Mesenchymal stem cell (in vitro differentiated cells and primary cell): ENCODE measurements around the gene GALR3.
"Not testable (repeated sequence)": the region's sequence is repeated elsewhere in the genome, so short reads cannot be mapped to it uniquely, and the experiment has no call there.

Experiments used
- DNase-seq: peaks from one replicate; pipeline ENCODE4 v3.0.0-alpha.2; 2013
- H2AFZ ChIP-seq: one replicate; pipeline ENCODE4 v1.6.1; 2013; ENCODE audit warnings: low read depth, mild to moderate bottlenecking, control low read depth, inconsistent platforms, low read length, moderate library complexity
- H2AK5ac ChIP-seq: 2 replicates; pipeline ENCODE4 v1.6.1; 2013; ENCODE audit warnings: low read length, moderate library complexity, mild to moderate bottlenecking, inconsistent platforms; ENCODE audit not compliant: severe bottlenecking
- H2BK120ac ChIP-seq: one replicate; pipeline ENCODE4 v1.6.1; 2013; ENCODE audit warnings: low read depth, mild to moderate bottlenecking, inconsistent platforms, low read length, moderate library complexity
- H2BK12ac ChIP-seq, 2 experiments: one replicate each; pipeline ENCODE4 v1.6.1; 2013; ENCODE audit warnings: inconsistent platforms in 2 of 2, low read length in 2 of 2, mild to moderate bottlenecking in 2 of 2, moderate library complexity in 2 of 2, control low read depth in 1 of 2
- H2BK15ac ChIP-seq: one replicate; pipeline ENCODE4 v1.6.1; 2013; ENCODE audit warnings: mild to moderate bottlenecking, low read depth, inconsistent platforms; ENCODE audit not compliant: poor library complexity, severe bottlenecking
- H2BK5ac ChIP-seq: 2 replicates; pipeline ENCODE4 v1.6.1; 2013; ENCODE audit warnings: low read depth, mild to moderate bottlenecking, low read length, control low read depth, inconsistent platforms; ENCODE audit not compliant: poor library complexity, severe bottlenecking
- H3K14ac ChIP-seq, 2 experiments: one replicate each; pipeline ENCODE4 v1.6.1; 2013; ENCODE audit warnings: inconsistent platforms in 2 of 2, low read length in 2 of 2, control low read depth in 1 of 2, mild to moderate bottlenecking in 1 of 2, moderate library complexity in 1 of 2
- H3K18ac ChIP-seq, 2 experiments: one replicate each; pipeline ENCODE4 v1.6.1; 2013; ENCODE audit warnings: inconsistent platforms in 2 of 2, low read length in 2 of 2, control low read depth in 1 of 2, low read depth in 1 of 2, mild to moderate bottlenecking in 1 of 2
- H3K23ac ChIP-seq, 2 experiments: one replicate each; pipeline ENCODE4 v1.6.1; 2013; ENCODE audit warnings: inconsistent platforms in 2 of 2, low read length in 2 of 2, mild to moderate bottlenecking in 2 of 2, moderate library complexity in 2 of 2, control low read depth in 1 of 2
- H3K27ac ChIP-seq: 2 replicates; pipeline ENCODE4 v1.5.1; 2013; ENCODE audit warnings: mild to moderate bottlenecking, moderate library complexity, low read length, control low read depth, inconsistent platforms; ENCODE audit not compliant: poor library complexity, severe bottlenecking
- H3K27me3 ChIP-seq, 2 experiments: 2 replicates each; pipeline versions ENCODE4 v1.6.1 to v1.7.0; 2013; ENCODE audit warnings: low read length in 2 of 2, mild to moderate bottlenecking in 2 of 2, moderate library complexity in 2 of 2, control low read depth in 1 of 2, inconsistent platforms in 1 of 2; ENCODE audit not compliant: control insufficient read depth in 1 of 2, insufficient read depth in 1 of 2
- H3K36me3 ChIP-seq, 2 experiments: 2 replicates each; pipeline versions ENCODE4 v1.6.1 to v1.7.0; 2013; ENCODE audit warnings: low read length in 2 of 2, control low read depth in 1 of 2, inconsistent platforms in 1 of 2, low read depth in 1 of 2, mild to moderate bottlenecking in 1 of 2; ENCODE audit not compliant: insufficient read depth in 2 of 2, control insufficient read depth in 1 of 2
- H3K4ac ChIP-seq, 2 experiments: one replicate each; pipeline ENCODE4 v1.6.1; 2013; ENCODE audit warnings: inconsistent platforms in 2 of 2, low read length in 2 of 2, mild to moderate bottlenecking in 2 of 2, moderate library complexity in 2 of 2, control low read depth in 1 of 2, low read depth in 1 of 2
- H3K4me1 ChIP-seq: 2 replicates; pipeline ENCODE4 v1.6.1; 2013; ENCODE audit warnings: low read depth, low read length, control low read depth; ENCODE audit not compliant: control insufficient read depth, insufficient read depth
- H3K4me2 ChIP-seq: 2 replicates; pipeline ENCODE4 v1.6.1; 2013; ENCODE audit warnings: low read length, mild to moderate bottlenecking, inconsistent platforms; ENCODE audit not compliant: poor library complexity, severe bottlenecking
- H3K4me3 ChIP-seq, 2 experiments: 2 replicates each; pipeline versions ENCODE4 v1.5.1 to v1.7.0; 2013; ENCODE audit warnings: low read length in 2 of 2, mild to moderate bottlenecking in 2 of 2, control low read depth in 1 of 2, low read depth in 1 of 2; ENCODE audit not compliant: insufficient read depth in 1 of 2
- H3K79me1 ChIP-seq: replicated peaks from 2 replicates; pipeline ENCODE4 v1.6.1; 2013; ENCODE audit warnings: mild to moderate bottlenecking, control low read depth, low read length, inconsistent platforms; ENCODE audit not compliant: poor library complexity, severe bottlenecking
- H3K9ac ChIP-seq: 2 replicates; pipeline ENCODE4 v1.7.0; 2013; ENCODE audit warnings: mild to moderate bottlenecking, low read length, moderate library complexity
- H3K9me3 ChIP-seq: 2 replicates; pipeline ENCODE4 v1.7.0; 2013; ENCODE audit warnings: mild to moderate bottlenecking, low read length; ENCODE audit not compliant: control insufficient read depth
- H4K8ac ChIP-seq: one replicate; pipeline ENCODE4 v1.6.1; 2013; ENCODE audit warnings: inconsistent platforms, mild to moderate bottlenecking, low read length, moderate library complexity
- H4K91ac ChIP-seq: one replicate; pipeline ENCODE4 v1.6.1; 2013; ENCODE audit warnings: mild to moderate bottlenecking, low read length, inconsistent platforms
- WGBS: methylation state at CpG from one replicate; pipeline ENCODE4 v1.1.7; 2013; ENCODE audit warnings: mixed read lengths; 5-methylcytosine and 5-hydroxymethylcytosine counted together

GALR3 gene

DNA sequence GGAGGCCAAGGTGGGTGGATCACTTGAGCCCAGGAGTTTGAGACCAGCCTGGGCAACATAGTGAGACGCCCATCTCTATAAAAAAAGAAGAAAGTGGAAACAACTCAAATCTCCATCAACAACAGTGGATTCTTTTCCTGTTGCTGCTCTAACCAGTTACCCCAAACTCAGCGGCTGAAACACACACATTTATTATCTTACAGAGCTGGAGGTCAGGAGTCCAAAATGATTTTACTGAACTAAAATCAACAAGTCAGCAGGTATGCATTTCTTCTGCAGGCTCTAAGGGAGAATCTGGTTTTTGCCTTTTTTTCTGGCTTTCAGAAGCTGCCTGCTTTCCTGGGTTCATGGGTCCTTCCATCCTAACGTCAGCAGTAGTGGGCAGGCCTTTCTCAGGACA is 27.1 kb upstream of the GALR3 start:
- Histone ChIP-seq H3K79me1 (no peaks in the 10 kb centered on the region), H3K9ac (no peak overlapping the region), H2AK5ac (no peak overlapping the region), H3K27ac (no peak overlapping the region), H3K14ac (no peak overlapping the region), H3K23ac (no peak overlapping the region), H4K8ac (no peak overlapping the region), H2BK12ac (no peak overlapping the region), H3K27me3 (no peaks in the 10 kb centered on the region), H3K36me3 (no peaks in the 10 kb centered on the region), H2AFZ (no peak overlapping the region), H3K4me3 (no peak overlapping the region), H2BK5ac (no peak overlapping the region), H2BK120ac (no peak overlapping the region), H3K9me3 (no peaks in the 10 kb centered on the region), H3K18ac (no peak overlapping the region), H3K4ac (no peak overlapping the region), H3K4me1 (peaks cover 3% of the 10 kb centered on the region), H3K4me2 (no peak overlapping the region), H2BK15ac (no peak overlapping the region), H4K91ac (no peak overlapping the region)
- 78% methylated on average over 3 of the region's 3 CpGs for whole genome bisulfite sequencing
- no peak for DNase-seq

DNA sequence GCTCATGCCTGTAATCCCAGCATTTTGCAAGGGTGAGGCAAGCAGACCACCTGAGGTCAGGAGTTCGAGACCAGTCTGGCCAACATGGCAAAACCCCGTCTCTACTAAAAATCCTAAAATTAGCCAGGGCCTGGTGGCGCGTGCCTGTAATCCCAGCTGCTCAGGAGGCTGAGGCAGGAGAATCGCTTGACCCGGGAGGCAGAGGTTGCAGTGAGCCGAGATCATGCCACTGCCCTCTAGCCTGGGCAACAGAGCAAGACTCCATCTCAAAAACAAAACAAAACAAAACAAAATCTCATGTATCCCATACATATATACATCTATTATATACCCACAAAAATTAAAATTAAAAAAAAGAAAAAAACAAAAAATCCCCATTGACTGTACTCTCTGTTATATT is 25.9 kb upstream of the GALR3 start:
- not testable (repeated sequence) for H2BK15ac ChIP-seq, H3K4me2 ChIP-seq, H2AK5ac ChIP-seq, H2BK5ac ChIP-seq, H3K4me3 ChIP-seq, H3K36me3 ChIP-seq, H3K4me1 ChIP-seq, H4K8ac ChIP-seq, H4K91ac ChIP-seq, DNase-seq, H3K18ac ChIP-seq, H3K79me1 ChIP-seq, H3K27ac ChIP-seq, H3K23ac ChIP-seq, H3K4ac ChIP-seq, H2BK120ac ChIP-seq, H3K9me3 ChIP-seq, H3K14ac ChIP-seq, H3K9ac ChIP-seq, H2BK12ac ChIP-seq, H3K27me3 ChIP-seq, H2AFZ ChIP-seq
- 95% methylated on average over 7 of the region's 7 CpGs for WGBS

DNA sequence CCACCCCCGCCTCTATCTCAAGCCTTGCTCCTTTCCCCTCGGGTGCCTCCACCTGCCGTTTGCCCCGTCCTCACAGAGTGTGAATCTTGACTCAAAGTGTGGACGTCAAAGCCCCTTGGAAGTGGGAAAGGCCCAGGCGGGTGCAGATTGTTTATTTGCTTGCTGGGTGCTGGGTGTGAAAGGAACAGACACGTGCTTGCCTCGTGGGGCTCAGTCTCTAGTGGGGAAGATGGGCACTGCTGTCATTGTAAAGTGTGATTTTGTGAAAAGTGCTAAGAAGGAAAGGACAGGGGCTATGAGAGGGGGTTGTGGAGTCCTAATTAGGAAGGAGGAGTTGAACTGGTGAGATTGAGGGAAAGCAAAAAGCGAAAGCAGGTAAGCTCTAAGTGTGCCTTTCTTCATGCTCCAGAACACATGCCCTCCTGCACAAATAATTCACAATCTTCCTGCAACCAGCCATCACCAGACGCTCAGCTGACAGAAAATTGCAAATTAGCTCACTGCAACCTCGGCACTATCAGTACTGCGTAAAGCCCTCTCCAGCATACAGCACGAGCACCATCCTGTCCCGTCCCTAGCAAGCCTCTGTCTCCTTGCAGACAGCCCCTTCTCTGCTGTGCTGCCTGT is 25.2 kb upstream of the GALR3 start:
- WGBS = 74% methylated on average over 13 of the region's 14 CpGs

DNA sequence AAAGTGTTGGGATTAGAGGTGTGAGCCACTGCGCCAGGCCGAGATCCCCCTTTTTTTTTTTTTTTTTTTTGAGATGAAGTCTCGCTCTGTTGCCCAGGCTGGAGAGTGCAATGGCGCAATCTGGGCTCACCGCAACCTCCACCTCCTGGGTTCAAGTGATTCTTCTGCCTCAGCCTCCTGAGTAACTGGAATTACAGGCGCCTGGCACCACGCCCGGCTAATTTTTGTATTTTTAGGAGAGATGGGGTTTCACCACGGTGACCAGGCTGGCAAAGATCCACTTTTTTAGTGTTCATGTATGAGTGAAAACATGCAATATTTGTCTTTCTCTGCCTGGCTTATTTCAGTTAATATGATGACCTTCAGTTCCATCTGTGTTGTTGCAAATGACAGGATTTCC is 23.2 kb upstream of the GALR3 start:
- DNase-seq, H4K8ac ChIP-seq, H2BK5ac ChIP-seq, H3K14ac ChIP-seq, H3K79me1 ChIP-seq, H2AFZ ChIP-seq, H3K9ac ChIP-seq, H2BK120ac ChIP-seq, H3K18ac ChIP-seq, H2BK12ac ChIP-seq, H3K9me3 ChIP-seq, H2AK5ac ChIP-seq, H3K4me2 ChIP-seq, H3K27ac ChIP-seq, H3K4me3 ChIP-seq, H2BK15ac ChIP-seq, H3K36me3 ChIP-seq, H3K4ac ChIP-seq, H4K91ac ChIP-seq, H3K23ac ChIP-seq: not testable (repeated sequence)
- 89% methylated on average over 9 of the region's 9 CpGs for WGBS
- peaks cover 19% of the 10 kb centered on the region for H3K4me1 ChIP-seq
- peaks cover 0 to 10% of the 10 kb centered on the region in 2 experiments for H3K27me3 ChIP-seq

More for the DNA sequence above, 25.2 kb upstream of the GALR3 start:
- Histone ChIP-seq H3K27ac (no peak overlapping the region), H3K18ac (no peak overlapping the region), H3K36me3 (no peaks in the 10 kb centered on the region), H4K91ac (no peak overlapping the region), H3K23ac (no peak overlapping the region), H3K4me1 (peaks cover 12% of the 10 kb centered on the region), H3K27me3 (no peaks in the 10 kb centered on the region), H3K79me1 (no peaks in the 10 kb centered on the region), H3K9ac (no peak overlapping the region), H2BK15ac (no peak overlapping the region), H3K9me3 (no peaks in the 10 kb centered on the region), H3K4ac (no peak overlapping the region), H2BK12ac (no peak overlapping the region), H3K4me3 (no peak overlapping the region), H4K8ac (no peak overlapping the region), H2AK5ac (no peak overlapping the region), H2BK5ac (no peak overlapping the region), H3K4me2 (no peak overlapping the region), H3K14ac (no peak overlapping the region), H2AFZ (no peak overlapping the region), H2BK120ac (no peak overlapping the region)
- no peak for DNase-seq
